Memory B cell (primary cell): ENCODE measurements around the gene S100A1.
"Not testable (repeated sequence)": the region's sequence is repeated elsewhere in the genome, so short reads cannot be mapped to it uniquely, and the experiment has no call there.

ENCODE experiments used
- ATAC-seq: fragments of 150-1000 bp; cut with Tn5 transposase; 2 replicates; pipeline ENCODE4 v1.10.0; 2021; ENCODE audit warnings: low read depth, mild to moderate bottlenecking, moderate library complexity
- DNase-seq, 2 donors: peaks; one replicate each; pipeline ENCODE4 v3.0.0; 2022; ENCODE audit warnings: low spot score in 2 of 2
- H3K27ac Mint-ChIP-seq: one replicate; pipeline ENCODE4 v1.8.0; 2022; ENCODE audit warnings: mild to moderate bottlenecking, moderate library complexity, mixed read lengths
- H3K27me3 Mint-ChIP-seq: one replicate; pipeline ENCODE4 v1.8.0; 2022; ENCODE audit warnings: mixed read lengths
- H3K36me3 Mint-ChIP-seq: one replicate; pipeline ENCODE4 v1.8.0; 2022; ENCODE audit warnings: mild to moderate bottlenecking, mixed read lengths
- H3K4me1 Mint-ChIP-seq: one replicate; pipeline ENCODE4 v1.8.0; 2022; ENCODE audit warnings: mixed read lengths
- H3K4me3 Mint-ChIP-seq: one replicate; pipeline ENCODE4 v1.8.0; 2022; ENCODE audit warnings: mild to moderate bottlenecking, moderate library complexity, mixed read lengths
- H3K9me3 Mint-ChIP-seq: one replicate; pipeline ENCODE4 v1.8.0; 2022; ENCODE audit warnings: mixed read lengths

S100A1 gene

GRCh38 chr1:153627715-153628626 is at the start of gene S100A1:
Gene S100A1, plus strand, starts transcription at chr1:153628434. Its CDS starts 2,088 bp downstream, at chr1:153630522.
- Mint-ChIP-seq H3K27me3 (no peaks in the 10 kb centered on the region), H3K4me1 (peaks cover 26% of the 10 kb centered on the region), H3K36me3 (no peaks in the 10 kb centered on the region), H3K9me3 (no peaks in the 10 kb centered on the region), H3K4me3 (peak within 1 kb of the TSS; percentile 71), H3K27ac (peak within 1 kb of the TSS; percentile 46)
- DNase-seq (no peak), ATAC-seq (no peak)

- Mint-ChIP-seq H3K4me3 (no peak overlapping the region), H3K36me3 (no peaks in the 10 kb centered on the region), H3K27ac (no peak overlapping the region), H3K4me1 (peaks cover 8% of the 10 kb centered on the region), H3K9me3 (no peaks in the 10 kb centered on the region), H3K27me3 (peaks cover 8% of the 10 kb centered on the region)
- no peak for ATAC-seq
- no peak for DNase-seq
Observed at GRCh38 chr1:153578490-153578889, 49.7 kb upstream of the S100A1 start.

- DNase-seq: no peak
- H3K27me3 Mint-ChIP-seq: peaks cover 8% of the 10 kb centered on the region
- no peak for ATAC-seq
- no peaks in the 10 kb centered on the region for H3K9me3 Mint-ChIP-seq
- peaks cover 8% of the 10 kb centered on the region for H3K4me1 Mint-ChIP-seq
- no peak overlapping the region for H3K4me3 Mint-ChIP-seq
- H3K36me3 Mint-ChIP-seq: no peaks in the 10 kb centered on the region
- H3K27ac Mint-ChIP-seq: no peak overlapping the region
Observed at GRCh38 chr1:153578936-153579335, 49.3 kb upstream of the S100A1 start.

DNA sequence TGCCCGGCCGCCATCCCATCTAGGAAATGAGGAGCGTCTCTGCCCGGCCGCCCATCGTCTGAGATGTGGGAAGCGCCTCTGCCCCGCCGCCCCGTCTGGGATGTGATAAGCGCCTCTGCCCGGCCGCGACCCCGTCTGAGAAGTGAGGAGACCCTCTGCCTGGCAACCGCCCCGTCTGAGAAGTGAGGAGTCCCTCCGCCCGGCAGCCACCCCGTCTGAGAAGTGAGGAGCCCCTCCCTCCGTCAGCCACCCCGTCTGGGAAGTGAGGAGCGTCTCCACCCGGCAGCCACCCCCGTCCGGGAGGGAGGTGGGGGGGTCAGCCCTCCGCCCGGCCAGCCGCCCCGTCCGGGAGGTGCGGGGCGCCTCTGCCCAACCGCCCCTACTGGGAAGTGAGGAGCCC is 45.4 kb upstream of the S100A1 start:
- H3K9me3 Mint-ChIP-seq, DNase-seq, H3K27me3 Mint-ChIP-seq, H3K27ac Mint-ChIP-seq, ATAC-seq, H3K4me3 Mint-ChIP-seq, H3K36me3 Mint-ChIP-seq, H3K4me1 Mint-ChIP-seq: not testable (repeated sequence)

GRCh38 chr1:153583514-153583913 is 44.7 kb upstream of the S100A1 start:
- not testable (repeated sequence) for H3K27ac Mint-ChIP-seq, H3K27me3 Mint-ChIP-seq, H3K4me3 Mint-ChIP-seq, H3K4me1 Mint-ChIP-seq, H3K9me3 Mint-ChIP-seq, DNase-seq, ATAC-seq, H3K36me3 Mint-ChIP-seq

DNA sequence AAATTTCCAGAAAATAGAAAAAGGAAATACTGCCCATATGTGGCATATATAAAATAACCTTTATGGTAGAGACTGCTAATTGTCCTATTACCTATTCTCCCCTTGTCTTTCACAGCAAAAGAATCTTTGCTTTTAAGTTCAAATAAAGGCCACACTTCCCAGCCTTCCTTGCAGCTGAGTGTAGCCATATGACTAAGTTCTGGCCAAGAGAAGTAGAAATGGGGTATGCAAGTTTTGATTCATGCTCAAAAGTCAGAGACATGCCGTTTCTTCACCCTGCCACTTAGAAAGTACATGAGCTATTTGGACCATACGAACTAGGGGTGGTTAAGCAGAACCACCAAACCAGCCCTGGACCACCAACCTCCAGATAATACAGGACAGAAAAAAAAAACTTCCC is 44.3 kb upstream of the S100A1 start:
- Mint-ChIP-seq H3K4me3 (no peak overlapping the region), H3K4me1 (no peaks in the 10 kb centered on the region), H3K27me3 (peaks cover 3% of the 10 kb centered on the region), H3K27ac (no peak overlapping the region), H3K9me3 (no peaks in the 10 kb centered on the region), H3K36me3 (no peaks in the 10 kb centered on the region)
- no peak for ATAC-seq
- no peak for DNase-seq

GRCh38 chr1:153585006-153585405 is 43.2 kb upstream of the S100A1 start:
- no peak for ATAC-seq
- H3K27ac Mint-ChIP-seq: no peak overlapping the region
- H3K4me1 Mint-ChIP-seq: no peaks in the 10 kb centered on the region
- DNase-seq: no peak
- no peak overlapping the region for H3K4me3 Mint-ChIP-seq
- H3K9me3 Mint-ChIP-seq: no peaks in the 10 kb centered on the region
- no peaks in the 10 kb centered on the region for H3K36me3 Mint-ChIP-seq
- H3K27me3 Mint-ChIP-seq: peaks cover 2% of the 10 kb centered on the region

DNA sequence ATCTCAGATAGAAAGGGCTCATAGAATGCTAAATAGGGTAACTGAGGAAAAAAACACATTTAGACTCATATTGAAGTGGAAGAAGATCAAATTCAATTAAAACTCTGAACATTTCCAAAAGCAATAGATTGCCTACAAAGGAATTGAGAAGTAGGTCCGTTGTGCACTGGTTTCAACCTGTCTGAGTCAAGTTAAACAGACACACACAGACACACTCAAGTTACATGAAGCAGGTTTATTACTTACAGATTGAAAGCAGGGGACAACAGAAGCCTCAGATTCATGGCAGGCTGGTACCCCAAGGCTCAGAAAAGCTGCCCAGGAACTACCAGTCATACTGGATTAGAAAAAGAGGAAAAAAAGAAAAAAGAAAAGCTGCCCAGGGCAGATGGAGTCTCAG is 41.9 kb upstream of the S100A1 start:
- no peaks in the 10 kb centered on the region for H3K4me1 Mint-ChIP-seq
- H3K27ac Mint-ChIP-seq: no peak overlapping the region
- DNase-seq (no peak), ATAC-seq (no peak)
- H3K9me3 Mint-ChIP-seq: no peaks in the 10 kb centered on the region
- no peak overlapping the region for H3K4me3 Mint-ChIP-seq
- no peaks in the 10 kb centered on the region for H3K36me3 Mint-ChIP-seq
- peaks cover 2% of the 10 kb centered on the region for H3K27me3 Mint-ChIP-seq

DNA sequence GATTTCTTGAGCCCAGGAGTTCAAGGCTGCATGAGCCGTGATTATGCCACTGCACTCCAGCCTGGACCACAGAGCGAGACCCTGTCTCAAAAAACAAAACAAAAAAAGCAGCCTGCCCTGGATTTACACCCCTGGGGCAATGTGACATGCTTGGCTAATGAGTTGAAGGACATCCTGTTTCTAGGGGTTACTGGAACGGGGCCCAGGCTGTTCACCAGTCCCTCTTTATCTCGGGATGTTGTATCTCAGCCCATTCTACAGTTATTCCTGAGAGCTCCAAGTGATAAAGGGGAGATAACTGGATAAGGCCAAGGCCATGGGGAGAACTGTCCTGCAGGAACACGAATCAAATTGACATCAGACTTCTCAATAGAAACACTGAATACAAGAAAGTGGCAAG is 40.9 kb upstream of the S100A1 start:
- Mint-ChIP-seq H3K27ac (no peak overlapping the region), H3K27me3 (peaks cover 2% of the 10 kb centered on the region), H3K36me3 (no peaks in the 10 kb centered on the region), H3K9me3 (no peaks in the 10 kb centered on the region), H3K4me1 (no peaks in the 10 kb centered on the region), H3K4me3 (no peak overlapping the region)
- ATAC-seq (no peak), DNase-seq (no peak)

DNA sequence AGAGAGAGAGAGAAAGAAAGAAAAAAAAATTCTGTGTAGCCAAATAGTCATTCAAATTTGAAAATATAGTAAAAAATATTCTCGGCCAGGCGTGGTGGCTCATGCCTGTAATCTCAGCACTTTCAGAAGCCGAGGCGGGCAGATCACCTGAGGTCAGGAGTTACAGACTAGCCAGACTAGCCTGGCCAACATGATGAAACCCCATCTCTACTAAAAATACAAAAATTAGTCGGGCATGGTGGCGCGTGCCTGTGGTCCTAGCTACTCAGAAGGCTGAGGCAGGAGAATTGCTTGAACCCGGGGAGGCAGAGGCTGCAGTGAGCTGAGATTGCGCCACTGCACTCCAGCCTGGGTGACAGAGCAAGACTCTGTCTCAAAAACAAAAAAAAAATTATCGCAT is 40.2 kb upstream of the S100A1 start:
- not testable (repeated sequence) for H3K36me3 Mint-ChIP-seq, DNase-seq, H3K4me1 Mint-ChIP-seq, ATAC-seq, H3K27ac Mint-ChIP-seq, H3K27me3 Mint-ChIP-seq, H3K4me3 Mint-ChIP-seq, H3K9me3 Mint-ChIP-seq

DNA sequence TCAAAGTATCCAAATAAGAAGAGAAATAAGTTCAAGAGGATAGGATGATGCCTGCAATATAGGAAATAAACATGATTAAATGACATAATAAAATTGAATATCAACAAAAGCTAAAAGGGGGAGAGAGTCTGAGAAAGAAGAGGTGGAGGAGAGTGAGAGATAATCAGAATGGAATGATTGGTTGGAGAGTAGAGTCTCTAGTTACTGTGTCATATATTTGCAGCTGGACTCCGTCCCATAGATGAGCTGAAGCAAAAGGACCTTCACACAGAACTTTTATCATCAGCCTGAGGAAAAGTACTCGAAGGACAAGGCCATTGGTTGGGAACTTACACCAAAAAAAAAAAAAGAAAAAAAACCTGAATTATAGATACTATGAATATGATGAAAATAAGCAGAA is 39.8 kb upstream of the S100A1 start:
- no peaks in the 10 kb centered on the region for H3K4me1 Mint-ChIP-seq
- no peak overlapping the region for H3K4me3 Mint-ChIP-seq
- peaks cover 2% of the 10 kb centered on the region for H3K27me3 Mint-ChIP-seq
- H3K27ac Mint-ChIP-seq: no peak overlapping the region
- no peaks in the 10 kb centered on the region for H3K36me3 Mint-ChIP-seq
- no peaks in the 10 kb centered on the region for H3K9me3 Mint-ChIP-seq
- DNase-seq (no peak), ATAC-seq (no peak)

- Mint-ChIP-seq H3K4me1 (peaks cover 7% of the 10 kb centered on the region), H3K36me3 (no peaks in the 10 kb centered on the region), H3K27ac (peak overlapping the region; percentile 42), H3K4me3 (no peak overlapping the region), H3K9me3 (no peaks in the 10 kb centered on the region), H3K27me3 (no peaks in the 10 kb centered on the region)
- DNase-seq (no peak), ATAC-seq (no peak)
Observed at GRCh38 chr1:153592748-153593147, 35.5 kb upstream of the S100A1 start.

DNA sequence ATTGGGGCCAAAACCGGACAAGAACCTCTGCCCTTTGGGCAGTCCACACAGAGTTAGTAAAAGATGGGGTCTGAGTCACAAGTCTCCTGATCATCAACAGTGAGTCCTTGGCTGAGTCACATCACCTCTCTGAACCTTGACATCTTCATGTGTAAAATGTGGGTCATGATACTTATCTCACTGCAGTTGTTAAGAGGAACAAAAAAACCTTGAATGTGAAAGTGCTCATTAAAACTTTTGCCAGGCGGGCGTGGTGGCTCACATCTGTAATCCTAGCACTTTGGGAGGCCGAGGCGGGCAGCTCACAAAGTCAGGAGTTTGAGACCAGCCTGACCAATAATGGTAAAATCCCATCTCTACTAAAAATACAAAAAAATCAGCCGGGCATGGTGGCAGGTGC is 31.0 kb upstream of the S100A1 start:
- DNase-seq: no peak
- H3K9me3 Mint-ChIP-seq: no peaks in the 10 kb centered on the region
- H3K27ac Mint-ChIP-seq: peak overlapping the region; percentile 95
- no peaks in the 10 kb centered on the region for H3K36me3 Mint-ChIP-seq
- peaks cover 18% of the 10 kb centered on the region for H3K4me1 Mint-ChIP-seq
- no peak for ATAC-seq
- H3K27me3 Mint-ChIP-seq: no peaks in the 10 kb centered on the region
- no peak overlapping the region for H3K4me3 Mint-ChIP-seq

DNA sequence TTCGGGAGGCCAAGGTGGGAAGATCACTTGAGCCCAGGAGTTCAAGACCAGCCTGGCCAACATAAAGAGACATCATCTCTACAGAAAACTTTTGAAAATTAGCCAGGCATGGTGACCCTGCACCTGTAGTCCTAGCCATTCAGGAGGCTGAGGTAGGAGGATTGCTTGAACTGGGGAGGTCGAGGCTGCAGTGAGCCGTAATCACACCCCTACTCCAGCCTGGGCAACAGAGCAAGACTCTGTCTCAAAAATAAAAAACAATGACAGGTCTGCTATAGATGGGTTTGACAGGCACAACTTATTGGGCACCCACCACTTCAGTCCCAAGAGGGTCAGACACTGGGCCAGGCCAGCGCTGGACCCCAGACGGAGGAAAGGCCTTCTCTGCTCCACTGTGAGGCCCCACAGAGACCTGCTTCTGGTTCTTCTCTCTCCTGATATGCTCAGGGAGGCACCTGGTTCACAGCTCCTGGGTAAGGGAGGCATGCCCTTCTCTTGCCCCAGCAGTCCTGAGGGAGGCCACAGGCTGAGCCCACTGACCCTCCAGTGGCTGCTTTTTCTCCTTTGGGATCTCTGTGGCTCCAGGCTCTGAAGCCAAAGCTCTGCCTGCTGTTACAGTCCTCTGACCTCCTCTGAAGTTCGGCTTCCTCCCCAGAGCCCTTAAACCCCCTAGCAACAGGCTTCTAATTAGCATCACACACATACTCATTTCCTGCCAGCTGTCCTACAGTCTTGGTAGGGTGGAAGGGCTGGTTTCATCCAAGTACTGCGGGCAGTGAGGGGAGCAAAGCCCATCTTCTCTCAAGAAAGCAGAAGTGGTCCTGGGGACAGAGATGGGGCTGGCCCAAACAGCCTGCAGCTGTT is 29.7 kb upstream of the S100A1 start:
- H3K27ac Mint-ChIP-seq: peak overlapping the region; percentile 95

More for the DNA sequence above, 29.7 kb upstream of the S100A1 start:
- Mint-ChIP-seq H3K4me1 (peaks cover 18% of the 10 kb centered on the region), H3K9me3 (no peaks in the 10 kb centered on the region), H3K36me3 (no peaks in the 10 kb centered on the region), H3K27me3 (no peaks in the 10 kb centered on the region), H3K4me3 (peak overlapping the region; percentile 46)
- ATAC-seq: peak; percentile 97
- peak; percentile 60 to 77 for DNase-seq
